SH-SY5Y (cell line): ENCODE data around the gene MAPK8IP3.

Source experiments
- GATA2 ChIP-seq: IDR thresholded peaks from 2 replicates; pipeline ENCODE4 v1.6.1; 2011; ENCODE audit warnings: mild to moderate bottlenecking, low read depth, low read length
- GATA3 ChIP-seq: IDR thresholded peaks from 2 replicates; pipeline ENCODE4 v1.6.1; 2011; ENCODE audit warnings: low read depth, mild to moderate bottlenecking, low read length, moderate library complexity

DNA sequence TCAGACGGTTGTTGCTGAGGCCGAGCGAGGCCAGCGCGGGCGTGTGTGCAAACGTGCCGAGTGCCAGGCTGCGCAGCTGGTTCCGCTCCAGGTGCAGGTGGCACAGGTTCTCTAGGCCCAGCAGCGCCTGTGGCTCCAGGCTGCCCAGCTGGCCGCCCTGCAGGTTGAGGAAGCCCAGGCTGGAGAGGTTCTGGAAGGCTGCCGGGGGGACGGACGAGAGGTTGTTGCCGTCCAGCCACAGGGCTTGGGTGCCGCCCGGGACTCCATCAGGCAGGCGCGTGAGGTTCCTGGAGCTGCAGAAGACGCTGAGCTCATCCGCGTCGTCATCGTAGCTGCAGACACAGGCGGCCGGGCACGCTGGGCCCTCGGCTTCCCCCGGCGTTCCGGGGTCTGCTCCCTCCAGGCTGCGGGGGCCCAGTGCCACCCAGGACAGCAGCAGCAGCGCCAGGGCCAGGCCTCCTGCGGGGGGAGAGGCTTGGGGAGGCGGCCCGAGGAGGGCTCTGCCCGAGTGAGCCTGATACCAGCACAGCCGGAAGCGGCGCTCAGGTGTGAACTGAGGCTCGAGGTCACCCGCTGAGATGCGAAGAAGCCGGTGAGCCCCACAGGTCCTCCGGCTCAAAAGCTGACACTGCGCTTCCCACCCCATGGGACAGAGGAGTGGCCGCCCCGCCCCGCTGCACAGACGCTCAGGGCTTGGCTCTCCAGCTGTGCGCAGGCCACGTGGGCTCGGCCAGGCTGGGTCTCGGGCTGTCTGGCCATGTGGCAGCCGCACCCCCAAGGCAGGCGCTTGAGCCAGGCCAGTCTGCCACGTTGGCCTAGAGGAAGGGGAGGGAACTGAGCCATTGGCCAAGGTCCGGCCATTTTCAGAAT lies 86.2 kb downstream of the MAPK8IP3 start:
- TF ChIP-seq GATA2, result no peak
- TF ChIP-seq GATA3, result no peak
